Measurements from ENCODE around the gene BTBD9.

The BTBD9 gene

DNA sequence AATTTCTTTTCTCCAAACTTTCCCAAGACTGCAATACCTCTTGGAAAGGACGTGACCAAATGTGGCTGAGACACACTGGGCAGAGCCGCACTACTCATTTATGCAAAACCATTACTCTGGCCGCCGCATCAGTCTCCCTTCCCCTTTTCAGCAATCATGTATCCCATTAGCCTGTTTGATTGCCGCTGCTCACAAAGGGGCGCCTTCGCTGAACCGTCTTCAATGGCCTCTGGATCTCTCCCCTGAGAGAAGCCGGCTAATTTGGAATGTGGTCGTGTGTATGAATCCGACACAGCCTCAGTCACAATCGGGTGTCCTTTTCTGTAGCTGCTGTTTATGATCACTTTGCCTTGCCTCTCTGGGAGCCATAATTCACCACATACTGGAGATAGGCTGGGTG lies 459.1 kb downstream of the BTBD9 start:
- Histone ChIP-seq H3K36me3 (ENCODE audit: control insufficient read depth, insufficient read depth, low read length) (no peaks in the 10 kb centered on the region), H3K9me3 (ENCODE audit: control insufficient read depth, low read length) (no peaks in the 10 kb centered on the region), H3K4me3 (ENCODE audit: extremely low read depth, insufficient read depth, low read length, poor library complexity, severe bottlenecking) (no peak overlapping the region), H3K4me1 (ENCODE audit: control insufficient read depth, insufficient read depth, low read length, poor library complexity, severe bottlenecking) (no peaks in the 10 kb centered on the region), H3K27ac (ENCODE audit: low read depth, low read length, severe bottlenecking) (no peak overlapping the region)
- 90 to 93% methylated on average over 9 to 12 of the region's 12 CpGs for WGBS, 2 experiments (ENCODE audit: insufficient coverage in 2 of 2)

DNA sequence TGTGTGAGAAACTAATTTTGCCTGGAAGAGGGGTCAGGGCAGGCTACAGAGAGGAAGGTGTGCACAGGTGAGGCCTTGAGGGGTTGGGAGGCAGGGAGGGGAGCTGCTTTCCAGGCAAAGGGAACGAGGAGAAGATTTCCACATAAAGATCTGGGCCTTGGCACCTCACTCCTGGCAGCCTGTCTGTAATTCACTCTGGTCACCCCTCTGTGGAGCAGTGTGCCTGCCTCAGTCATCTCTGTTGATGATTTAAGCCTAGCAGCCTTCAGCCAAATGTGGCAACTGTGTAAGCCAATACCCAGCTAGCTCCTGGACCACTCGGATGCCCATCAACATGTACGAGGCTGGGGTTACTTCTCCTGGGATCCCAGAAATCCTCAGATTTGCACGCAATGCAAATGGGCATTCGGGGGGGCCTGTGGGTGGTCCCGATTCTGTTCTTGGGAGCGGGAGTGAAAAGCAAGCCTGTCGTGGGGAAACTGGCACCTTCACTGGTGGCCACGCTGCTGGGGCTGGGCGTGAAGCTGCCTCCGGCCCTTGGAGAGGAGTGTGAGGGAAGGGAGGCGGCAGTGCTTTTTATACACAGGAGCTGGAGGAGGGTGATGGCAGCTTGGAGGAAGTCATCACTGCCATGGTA lies 459.8 kb downstream of the BTBD9 start:
- Histone ChIP-seq H3K4me3 (ENCODE audit: extremely low read depth, insufficient read depth, low read length, poor library complexity, severe bottlenecking) (no peak overlapping the region), H3K36me3 (ENCODE audit: control insufficient read depth, insufficient read depth, low read length) (no peaks in the 10 kb centered on the region), H3K27ac (ENCODE audit: low read depth, low read length, severe bottlenecking) (no peak overlapping the region), H3K9me3 (ENCODE audit: control insufficient read depth, low read length) (no peaks in the 10 kb centered on the region), H3K4me1 (ENCODE audit: control insufficient read depth, insufficient read depth, low read length, poor library complexity, severe bottlenecking) (no peaks in the 10 kb centered on the region)
- WGBS, 2 experiments (ENCODE audit: insufficient coverage in 2 of 2): 85 to 97% methylated on average over 4 to 11 of the region's 12 CpGs

DNA sequence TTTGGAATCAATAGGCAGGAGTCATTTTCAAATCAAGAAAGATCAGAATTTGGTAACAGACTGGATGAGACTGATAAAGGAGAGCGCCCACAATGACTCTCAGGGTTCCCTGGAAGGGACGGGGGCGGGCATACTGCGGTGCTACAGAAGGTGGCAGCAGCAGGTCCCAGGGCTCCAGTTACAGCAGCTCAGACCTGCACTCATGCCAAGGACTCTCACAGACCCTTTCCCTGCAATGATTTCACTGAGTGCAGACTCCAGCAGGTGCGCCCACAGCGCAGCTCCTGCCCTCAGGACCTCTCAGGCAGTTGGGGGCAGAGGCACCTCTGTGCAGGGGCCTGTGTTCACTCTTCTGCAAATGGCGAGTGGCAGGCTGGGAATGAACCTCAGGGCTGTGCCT lies 460.4 kb downstream of the BTBD9 start:
- H3K27ac ChIP-seq (ENCODE audit: low read depth, low read length, severe bottlenecking): no peak overlapping the region
- no peaks in the 10 kb centered on the region for H3K36me3 ChIP-seq (ENCODE audit: control insufficient read depth, insufficient read depth, low read length)
- H3K9me3 ChIP-seq (ENCODE audit: control insufficient read depth, low read length): no peaks in the 10 kb centered on the region
- H3K4me3 ChIP-seq (ENCODE audit: extremely low read depth, insufficient read depth, low read length, poor library complexity, severe bottlenecking): no peak overlapping the region
- 95 to 97% methylated on average over 6 of the region's 7 CpGs for WGBS, 2 experiments (ENCODE audit: insufficient coverage in 2 of 2)
- no peaks in the 10 kb centered on the region for H3K4me1 ChIP-seq (ENCODE audit: control insufficient read depth, insufficient read depth, low read length, poor library complexity, severe bottlenecking)

DNA sequence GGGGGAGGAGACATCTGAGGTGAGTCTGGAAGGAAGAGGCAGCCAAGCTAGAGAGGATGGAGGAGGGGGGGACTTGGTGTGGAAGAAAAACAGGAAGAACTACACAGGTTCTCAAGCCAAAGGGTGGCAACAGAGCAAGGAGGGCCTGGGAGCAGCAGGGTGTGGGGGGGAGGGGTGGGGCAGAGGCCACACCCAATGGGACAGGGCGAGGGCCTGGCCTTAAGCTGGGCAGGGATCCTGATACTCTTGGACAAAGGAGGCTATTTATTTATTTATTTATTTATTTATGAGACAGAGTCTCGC lies 461.2 kb downstream of the BTBD9 start:
- Histone ChIP-seq H3K36me3 (ENCODE audit: control insufficient read depth, insufficient read depth, low read length) (no peaks in the 10 kb centered on the region), H3K4me3 (ENCODE audit: extremely low read depth, insufficient read depth, low read length, poor library complexity, severe bottlenecking) (no peak overlapping the region), H3K4me1 (ENCODE audit: control insufficient read depth, insufficient read depth, low read length, poor library complexity, severe bottlenecking) (no peaks in the 10 kb centered on the region), H3K9me3 (ENCODE audit: control insufficient read depth, low read length) (no peaks in the 10 kb centered on the region), H3K27ac (ENCODE audit: low read depth, low read length, severe bottlenecking) (no peak overlapping the region)
- WGBS, 2 experiments (ENCODE audit: insufficient coverage in 2 of 2): no CpG with 5 or more reads among the region's 2 CpGs

DNA sequence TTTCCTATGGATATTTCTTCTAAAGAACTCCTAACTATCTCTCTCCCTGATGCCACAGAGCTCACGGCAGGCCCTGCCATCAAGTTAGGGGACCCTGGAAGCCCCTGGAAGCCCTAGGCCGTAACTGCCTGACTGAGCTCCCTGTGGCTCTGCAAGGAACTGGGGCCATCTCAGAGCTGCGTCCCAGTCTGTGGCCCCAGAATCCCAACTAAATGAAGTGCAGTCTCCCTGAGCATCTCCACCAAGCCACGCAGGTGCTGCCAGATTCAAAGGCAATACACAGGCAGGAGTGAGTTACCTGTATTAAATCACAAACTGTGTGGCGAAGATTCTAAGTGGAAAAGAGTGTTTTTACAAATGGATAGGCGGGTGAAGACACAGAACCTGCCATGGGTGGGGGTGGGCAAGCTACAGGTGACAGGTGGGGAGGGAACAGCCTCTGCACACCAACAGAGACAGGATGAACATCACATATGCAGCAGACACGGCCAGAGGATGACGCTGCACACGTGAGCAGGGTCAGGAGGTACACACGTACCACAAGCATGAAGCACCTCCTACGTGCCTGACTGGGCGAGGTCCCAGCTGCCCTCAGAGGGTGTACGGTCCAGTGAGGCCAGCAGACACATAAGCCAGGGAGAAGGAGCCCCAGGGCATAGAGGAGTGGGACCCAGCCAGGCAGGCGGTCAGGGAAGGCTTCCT lies 461.7 kb downstream of the BTBD9 start:
- no peaks in the 10 kb centered on the region for H3K4me1 ChIP-seq (ENCODE audit: control insufficient read depth, insufficient read depth, low read length, poor library complexity, severe bottlenecking)
- WGBS, 2 experiments (ENCODE audit: insufficient coverage in 2 of 2): 90 to 93% methylated on average over 12 to 13 of the region's 14 CpGs

DNA sequence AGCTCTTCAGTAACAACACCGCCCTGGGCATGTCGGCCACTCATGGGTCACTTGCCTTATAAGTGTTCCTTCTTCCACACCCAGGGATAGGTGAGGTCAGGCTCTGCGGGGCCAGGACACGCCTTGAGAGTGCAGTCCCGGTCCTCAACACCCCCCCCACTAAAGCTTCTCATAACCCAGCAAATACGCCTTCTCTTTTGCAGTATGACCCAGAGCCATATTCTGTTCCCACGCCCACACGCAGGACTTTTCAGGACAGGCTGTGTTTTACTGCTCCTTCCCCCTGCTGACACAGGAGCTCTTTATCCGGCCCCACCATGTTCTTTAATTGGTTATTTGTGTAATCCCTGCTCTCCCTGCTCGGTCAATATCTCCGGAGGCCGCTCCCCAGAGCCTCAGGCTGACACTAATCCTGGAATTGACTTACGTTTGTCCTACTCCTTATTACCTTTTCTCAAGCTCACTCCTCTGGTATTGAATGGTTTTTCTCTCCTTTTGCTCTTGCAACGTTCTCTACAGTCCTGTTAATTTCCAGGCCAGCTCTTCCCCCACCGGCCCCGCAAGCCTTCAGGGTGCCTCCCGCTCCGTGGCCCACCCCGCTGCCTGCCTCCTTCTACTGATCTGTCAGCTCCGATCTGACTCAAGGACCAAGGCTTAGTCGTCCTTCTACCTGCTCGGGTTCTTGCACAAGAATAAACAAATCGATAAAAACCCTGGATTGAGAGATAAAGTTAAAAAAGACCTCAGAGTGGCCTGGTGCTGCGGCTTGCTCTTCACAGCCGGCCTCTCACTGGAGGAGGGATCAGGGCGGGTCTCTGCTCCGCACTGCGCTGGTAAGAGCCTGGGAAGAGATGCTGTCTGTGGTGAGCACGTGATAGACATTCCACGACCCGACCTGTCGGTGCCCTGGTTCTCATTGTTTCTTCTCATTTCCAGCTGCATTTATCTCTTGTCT lies 462.7 kb downstream of the BTBD9 start:
- H3K27ac ChIP-seq (ENCODE audit: low read depth, low read length, severe bottlenecking): no peak overlapping the region
- no peaks in the 10 kb centered on the region for H3K9me3 ChIP-seq (ENCODE audit: control insufficient read depth, low read length)

More for the DNA sequence above, 461.7 kb downstream of the BTBD9 start:
- H3K36me3 ChIP-seq (ENCODE audit: control insufficient read depth, insufficient read depth, low read length): no peaks in the 10 kb centered on the region
- no peaks in the 10 kb centered on the region for H3K9me3 ChIP-seq (ENCODE audit: control insufficient read depth, low read length)
- H3K27ac ChIP-seq (ENCODE audit: low read depth, low read length, severe bottlenecking): no peak overlapping the region
- no peak overlapping the region for H3K4me3 ChIP-seq (ENCODE audit: extremely low read depth, insufficient read depth, low read length, poor library complexity, severe bottlenecking)

DNA sequence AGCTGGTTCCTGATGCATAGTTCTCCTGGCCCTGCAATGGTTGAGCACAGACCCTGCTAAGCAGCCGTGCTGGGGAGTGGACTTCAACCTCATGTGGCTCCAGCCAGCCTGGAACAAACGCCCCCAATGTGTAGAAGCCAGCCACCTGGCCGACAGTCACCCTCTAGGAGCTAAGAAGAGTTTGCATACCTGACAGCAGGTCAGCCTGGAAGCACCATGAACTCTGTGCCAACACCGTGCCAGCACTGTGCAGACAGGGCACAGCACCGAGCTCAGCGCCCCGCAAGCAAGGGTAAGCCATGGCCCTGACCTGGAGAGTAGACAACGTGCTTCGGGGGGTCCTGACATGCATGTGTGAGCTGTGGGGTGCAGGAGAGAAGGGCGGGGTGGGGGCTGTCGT lies 463.9 kb downstream of the BTBD9 start:
- Histone ChIP-seq H3K36me3 (ENCODE audit: control insufficient read depth, insufficient read depth, low read length) (no peaks in the 10 kb centered on the region), H3K4me1 (ENCODE audit: control insufficient read depth, insufficient read depth, low read length, poor library complexity, severe bottlenecking) (no peaks in the 10 kb centered on the region), H3K4me3 (ENCODE audit: extremely low read depth, insufficient read depth, low read length, poor library complexity, severe bottlenecking) (no peak overlapping the region), H3K9me3 (ENCODE audit: control insufficient read depth, low read length) (no peaks in the 10 kb centered on the region), H3K27ac (ENCODE audit: low read depth, low read length, severe bottlenecking) (no peak overlapping the region)
- WGBS, 2 experiments (ENCODE audit: insufficient coverage in 2 of 2): 93 to 94% methylated on average over 10 to 11 of the region's 11 CpGs

More for the DNA sequence above, 462.7 kb downstream of the BTBD9 start:
- Histone ChIP-seq H3K36me3 (ENCODE audit: control insufficient read depth, insufficient read depth, low read length) (no peaks in the 10 kb centered on the region), H3K4me3 (ENCODE audit: extremely low read depth, insufficient read depth, low read length, poor library complexity, severe bottlenecking) (no peak overlapping the region), H3K4me1 (ENCODE audit: control insufficient read depth, insufficient read depth, low read length, poor library complexity, severe bottlenecking) (no peaks in the 10 kb centered on the region)
- WGBS, 2 experiments (ENCODE audit: insufficient coverage in 2 of 2): 71 to 78% methylated on average over 26 to 28 of the region's 32 CpGs

DNA sequence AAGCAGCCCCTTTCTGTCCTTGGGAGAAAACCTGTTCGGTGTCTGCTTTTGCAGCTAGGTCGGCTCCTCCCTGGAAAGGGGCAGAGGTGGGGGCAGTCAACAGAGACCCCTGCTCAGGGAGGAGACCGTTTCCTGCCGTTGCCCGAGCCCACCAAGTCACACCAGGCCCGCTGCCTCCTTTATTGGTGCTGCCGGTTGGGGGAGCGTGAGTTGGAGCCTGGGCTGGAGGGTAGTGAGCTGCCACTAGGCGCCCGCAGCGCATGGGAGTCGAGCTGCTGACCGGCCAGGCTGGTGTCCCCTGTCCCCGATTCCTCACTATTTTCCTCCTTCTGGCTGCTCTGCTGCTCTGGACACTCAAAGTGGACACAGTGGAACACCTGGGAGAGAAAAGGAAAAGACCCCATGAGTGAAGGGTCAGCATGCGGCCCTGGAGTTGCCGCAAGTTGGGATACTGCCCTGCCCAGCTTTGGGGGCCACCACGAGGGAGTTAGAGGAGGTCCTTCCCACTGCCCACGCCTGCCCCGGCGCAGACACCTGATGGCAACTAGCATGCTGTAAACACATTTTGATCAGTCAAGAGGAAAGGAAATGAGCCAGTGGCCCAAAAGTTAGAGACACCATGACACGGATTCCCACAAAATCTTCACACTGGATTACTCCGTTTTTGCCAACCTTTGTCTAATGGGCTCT lies 464.8 kb downstream of the BTBD9 start:
- H3K9me3 ChIP-seq (ENCODE audit: control insufficient read depth, low read length): no peaks in the 10 kb centered on the region
- H3K36me3 ChIP-seq (ENCODE audit: control insufficient read depth, insufficient read depth, low read length): no peaks in the 10 kb centered on the region
- WGBS, 2 experiments (ENCODE audit: insufficient coverage in 2 of 2): 97 to 98% methylated on average over 17 to 20 of the region's 22 CpGs
- no peaks in the 10 kb centered on the region for H3K4me1 ChIP-seq (ENCODE audit: control insufficient read depth, insufficient read depth, low read length, poor library complexity, severe bottlenecking)
- no peak overlapping the region for H3K4me3 ChIP-seq (ENCODE audit: extremely low read depth, insufficient read depth, low read length, poor library complexity, severe bottlenecking)
- no peak overlapping the region for H3K27ac ChIP-seq (ENCODE audit: low read depth, low read length, severe bottlenecking)

DNA sequence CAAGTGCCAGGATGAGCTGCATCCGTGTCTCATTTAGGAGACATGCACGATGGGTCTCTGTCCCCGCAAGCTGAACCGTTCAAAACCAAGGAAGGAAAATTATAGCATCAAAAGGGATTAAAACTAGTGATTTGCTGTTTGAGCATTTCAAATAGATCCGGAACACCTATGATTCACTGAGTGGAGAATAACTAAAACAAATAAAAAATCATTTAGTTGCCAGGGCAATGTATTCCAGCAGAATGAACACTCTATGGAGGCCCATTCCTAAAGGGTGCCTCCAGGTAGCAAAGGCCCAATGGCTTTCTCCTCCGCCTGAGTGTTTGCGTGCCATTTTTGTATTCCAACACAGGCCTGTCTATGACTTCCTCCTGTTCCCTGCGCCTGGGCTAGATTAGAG lies 465.4 kb downstream of the BTBD9 start:
- Histone ChIP-seq H3K36me3 (ENCODE audit: control insufficient read depth, insufficient read depth, low read length) (no peaks in the 10 kb centered on the region), H3K9me3 (ENCODE audit: control insufficient read depth, low read length) (no peaks in the 10 kb centered on the region), H3K4me1 (ENCODE audit: control insufficient read depth, insufficient read depth, low read length, poor library complexity, severe bottlenecking) (no peaks in the 10 kb centered on the region), H3K4me3 (ENCODE audit: extremely low read depth, insufficient read depth, low read length, poor library complexity, severe bottlenecking) (no peak overlapping the region), H3K27ac (ENCODE audit: low read depth, low read length, severe bottlenecking) (no peak overlapping the region)
- 96 to 98% methylated on average over 4 to 6 of the region's 8 CpGs for WGBS, 2 experiments (ENCODE audit: insufficient coverage in 2 of 2)

DNA sequence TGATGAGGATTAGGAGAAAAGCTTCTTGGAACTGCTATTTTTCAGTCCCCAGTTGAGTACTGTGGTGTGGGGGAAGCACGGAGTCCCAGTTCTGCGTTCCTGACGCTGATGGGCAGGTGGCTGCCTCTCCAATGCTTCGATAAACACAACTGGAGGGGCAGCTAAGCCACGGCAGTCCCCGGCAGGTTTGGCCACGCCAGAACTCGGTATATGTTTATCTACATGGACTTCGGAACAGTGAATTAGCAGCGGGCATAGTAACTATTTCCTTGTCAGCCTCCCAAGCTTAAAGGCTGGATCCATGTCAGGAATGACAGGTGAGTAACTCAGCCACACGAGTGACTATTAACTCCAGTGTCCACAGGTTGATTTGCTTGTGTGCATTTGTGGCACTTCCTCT lies 465.8 kb downstream of the BTBD9 start:
- Histone ChIP-seq H3K4me3 (ENCODE audit: extremely low read depth, insufficient read depth, low read length, poor library complexity, severe bottlenecking) (no peak overlapping the region), H3K36me3 (ENCODE audit: control insufficient read depth, insufficient read depth, low read length) (no peaks in the 10 kb centered on the region), H3K4me1 (ENCODE audit: control insufficient read depth, insufficient read depth, low read length, poor library complexity, severe bottlenecking) (no peaks in the 10 kb centered on the region), H3K9me3 (ENCODE audit: control insufficient read depth, low read length) (no peaks in the 10 kb centered on the region), H3K27ac (ENCODE audit: low read depth, low read length, severe bottlenecking) (no peak overlapping the region)
- 96 to 97% methylated on average over 11 of the region's 11 CpGs for WGBS, 2 experiments (ENCODE audit: insufficient coverage in 2 of 2)

Measured in mesodermal cell (in vitro differentiated cells).